H7 (cell line): Measurements from ENCODE around the gene ALK. TPM values are rescaled to one million over a fixed set of nuclear protein-coding genes. Genes with fewer than 3 reads are reported as not detected.

Experiments used
- DNase-seq: peaks from one replicate; pipeline ENCODE4 v3.0.0; 2012
- H3K27me3 ChIP-seq: 2 replicates; pipeline ENCODE4 v1.6.0; 2011; ENCODE audit warnings: mild to moderate bottlenecking, low read length; ENCODE audit not compliant: control insufficient read depth, insufficient read depth
- H3K36me3 ChIP-seq: replicated peaks from 2 replicates; pipeline ENCODE4 v1.5.1; 2011; ENCODE audit warnings: low read length; ENCODE audit not compliant: control insufficient read depth, insufficient read depth
- H3K4me3 ChIP-seq: 2 replicates; pipeline ENCODE4 v1.5.1; 2011; ENCODE audit warnings: low read depth, mild to moderate bottlenecking, control low read depth, low read length, moderate library complexity; ENCODE audit not compliant: insufficient read depth
- total RNA-seq: library from RNA; depleted of rRNA; stranded (reverse); fragments of >200 nt; shearing (Covaris generic); gene quantifications from 2 replicates; pipeline ENCODE4 v1.2.3, GENCODE V29; 2014

ALK gene
- total RNA-seq, 1 experiment from 2014 or later = 0.21 TPM

- DNase-seq = no peak
- Histone ChIP-seq H3K4me3 (no peak overlapping the region), H3K36me3 (no peaks in the 10 kb centered on the region), H3K27me3 (no peaks in the 10 kb centered on the region)
Observed at GRCh38 chr2:29881089-29881730, 40.2 kb downstream of the ALK start.

DNA sequence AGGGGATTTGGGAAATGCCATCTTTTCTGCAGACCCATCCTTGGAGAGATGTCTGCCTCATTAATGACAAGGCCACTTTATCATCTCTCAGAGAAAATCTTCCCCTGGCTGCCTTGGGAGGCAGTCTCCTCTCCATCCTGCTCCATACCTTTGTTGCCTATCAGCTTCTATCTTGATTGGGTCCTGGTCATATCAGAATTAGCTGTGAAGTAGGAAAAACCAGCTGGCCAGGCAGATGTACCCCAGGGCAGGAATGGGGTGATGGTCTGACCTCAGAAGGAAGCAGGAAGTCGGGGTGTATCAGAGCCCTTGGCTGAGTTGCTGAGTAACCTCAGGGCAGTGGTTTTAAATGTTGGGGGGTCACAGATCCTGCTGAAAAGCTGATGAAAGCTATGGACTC is 41.3 kb downstream of the ALK start:
- Histone ChIP-seq H3K36me3 (no peaks in the 10 kb centered on the region), H3K4me3 (no peak overlapping the region), H3K27me3 (no peaks in the 10 kb centered on the region)
- no peak for DNase-seq

GRCh38 chr2:29879456-29879855 is 41.9 kb downstream of the ALK start:
- no peaks in the 10 kb centered on the region for H3K36me3 ChIP-seq
- no peak for DNase-seq
- H3K4me3 ChIP-seq = no peak overlapping the region
- no peaks in the 10 kb centered on the region for H3K27me3 ChIP-seq

GRCh38 chr2:29878898-29879297 is 42.5 kb downstream of the ALK start:
- H3K4me3 ChIP-seq = no peak overlapping the region

GRCh38 chr2:29876374-29876773 is 45.0 kb downstream of the ALK start:
- Histone ChIP-seq H3K36me3 (no peaks in the 10 kb centered on the region), H3K27me3 (no peaks in the 10 kb centered on the region), H3K4me3 (no peak overlapping the region)
- no peak for DNase-seq

More at GRCh38 chr2:29878898-29879297, 42.5 kb downstream of the ALK start:
- Histone ChIP-seq H3K36me3 (no peaks in the 10 kb centered on the region), H3K27me3 (no peaks in the 10 kb centered on the region)
- no peak for DNase-seq

DNA sequence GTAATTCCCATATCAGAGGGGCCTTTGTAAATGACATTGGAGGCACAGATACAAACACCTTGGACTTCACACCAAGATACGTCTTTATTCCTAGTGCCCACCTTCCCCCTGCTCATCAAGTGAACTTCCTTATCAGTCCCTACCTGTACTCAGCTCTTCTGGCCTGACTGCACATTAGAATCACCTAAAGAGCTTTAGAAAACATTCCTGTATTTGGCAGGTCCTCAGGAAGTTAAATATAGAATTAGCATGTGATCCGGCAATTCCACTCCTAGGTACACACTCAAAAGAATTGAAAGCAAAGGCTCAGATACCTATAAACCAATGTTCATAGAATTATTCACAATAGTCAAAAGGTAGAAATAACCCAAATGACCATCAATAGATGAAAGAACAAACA is 46.6 kb downstream of the ALK start:
- no peak for DNase-seq
- H3K27me3 ChIP-seq = no peaks in the 10 kb centered on the region
- no peaks in the 10 kb centered on the region for H3K36me3 ChIP-seq
- H3K4me3 ChIP-seq = no peak overlapping the region

GRCh38 chr2:29872870-29873269 is 48.5 kb downstream of the ALK start:
- no peak for DNase-seq
- Histone ChIP-seq H3K36me3 (no peaks in the 10 kb centered on the region), H3K27me3 (no peaks in the 10 kb centered on the region), H3K4me3 (no peak overlapping the region)

- no peaks in the 10 kb centered on the region for H3K27me3 ChIP-seq
- DNase-seq = no peak
- no peaks in the 10 kb centered on the region for H3K36me3 ChIP-seq
- H3K4me3 ChIP-seq = no peak overlapping the region
Observed at GRCh38 chr2:29871541-29871940, 49.8 kb downstream of the ALK start.

DNA sequence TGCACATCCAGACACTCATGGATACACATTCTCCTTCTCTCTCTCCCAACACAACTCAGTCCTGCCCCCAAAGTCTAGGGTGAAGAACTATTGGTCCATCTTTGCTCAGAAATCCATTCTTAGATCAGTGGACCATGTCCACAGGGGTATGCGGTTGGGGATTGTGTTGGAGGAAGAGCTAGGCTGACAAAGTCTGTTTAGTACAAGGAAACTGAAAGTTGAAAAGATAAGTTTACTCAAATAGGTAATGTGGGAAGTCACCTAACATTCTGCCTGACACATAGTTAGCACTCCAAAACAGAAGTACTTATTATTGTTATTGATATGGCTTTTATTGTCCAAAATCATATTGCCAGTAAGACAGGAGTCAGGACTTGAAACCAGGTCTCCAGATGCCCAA is 55.9 kb downstream of the ALK start:
- no peaks in the 10 kb centered on the region for H3K36me3 ChIP-seq
- no peak for DNase-seq
- no peaks in the 10 kb centered on the region for H3K27me3 ChIP-seq
- no peak overlapping the region for H3K4me3 ChIP-seq

- Histone ChIP-seq H3K27me3 (no peaks in the 10 kb centered on the region), H3K36me3 (no peaks in the 10 kb centered on the region), H3K4me3 (no peak overlapping the region)
- no peak for DNase-seq
Observed at GRCh38 chr2:29864988-29865387, 56.4 kb downstream of the ALK start.

DNA sequence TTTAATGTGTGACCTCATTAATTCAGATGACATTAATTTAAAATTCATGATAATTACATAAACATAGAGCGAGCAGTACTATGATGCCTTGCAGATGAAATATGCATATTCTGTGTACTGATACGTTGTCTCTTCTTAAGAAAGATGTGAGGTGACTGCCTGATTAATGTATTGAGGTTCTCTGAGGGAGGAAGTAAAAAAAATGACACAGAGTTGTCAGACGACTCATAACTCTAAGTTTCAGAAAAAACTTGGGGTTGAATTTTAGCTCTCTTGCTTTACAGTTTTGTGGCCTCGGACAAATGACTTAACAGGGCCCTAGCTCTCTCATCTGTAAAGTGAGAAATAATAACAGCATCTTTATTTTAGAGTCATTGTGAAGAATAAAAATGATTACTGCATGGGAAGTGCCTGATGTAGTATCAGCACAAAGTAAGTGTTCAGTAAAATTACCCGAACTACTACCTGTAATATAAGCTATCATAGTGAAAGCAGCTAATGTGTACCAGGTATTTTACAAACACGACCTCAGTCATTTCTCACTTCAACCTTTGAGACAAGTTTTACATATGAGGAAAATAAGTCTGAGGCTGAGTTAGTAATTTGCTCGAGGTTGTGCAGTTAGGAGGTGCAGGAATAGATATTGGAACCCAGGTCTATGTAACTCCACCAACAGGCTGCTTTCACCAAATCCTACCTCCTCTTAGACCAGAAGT is 65.3 kb downstream of the ALK start:
- Histone ChIP-seq H3K36me3 (no peaks in the 10 kb centered on the region), H3K27me3 (no peaks in the 10 kb centered on the region), H3K4me3 (no peak overlapping the region)
- DNase-seq = no peak

DNA sequence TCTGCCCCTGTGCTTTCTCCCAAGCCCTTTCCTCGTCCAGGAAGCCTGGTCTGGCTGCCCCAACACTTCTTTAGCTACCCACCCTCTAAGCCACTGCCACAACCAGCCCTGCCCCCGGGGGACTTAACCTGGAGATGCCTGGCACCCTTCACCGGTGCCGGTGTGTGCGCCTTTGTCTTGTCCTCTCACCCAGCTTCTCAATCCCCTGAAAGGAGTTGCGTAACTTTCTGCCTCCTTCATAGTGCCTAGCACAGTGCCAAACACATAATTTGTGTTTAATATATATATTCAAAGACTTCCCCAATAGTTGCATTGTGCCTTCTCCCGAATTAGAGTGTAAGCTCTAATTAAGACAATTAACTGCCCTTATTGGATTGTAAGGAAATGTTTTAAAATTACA is 70.6 kb downstream of the ALK start:
- Histone ChIP-seq H3K4me3 (no peak overlapping the region), H3K36me3 (no peaks in the 10 kb centered on the region), H3K27me3 (no peaks in the 10 kb centered on the region)
- no peak for DNase-seq

GRCh38 chr2:29848566-29849310 is 72.6 kb downstream of the ALK start:
- no peak for DNase-seq

GRCh38 chr2:29847886-29848285 is 73.5 kb downstream of the ALK start:
- H3K4me3 ChIP-seq = no peak overlapping the region
- no peaks in the 10 kb centered on the region for H3K36me3 ChIP-seq
- no peak for DNase-seq
- no peaks in the 10 kb centered on the region for H3K27me3 ChIP-seq

More at GRCh38 chr2:29848566-29849310, 72.6 kb downstream of the ALK start:
- Histone ChIP-seq H3K27me3 (no peaks in the 10 kb centered on the region), H3K36me3 (no peaks in the 10 kb centered on the region), H3K4me3 (no peak overlapping the region)

DNA sequence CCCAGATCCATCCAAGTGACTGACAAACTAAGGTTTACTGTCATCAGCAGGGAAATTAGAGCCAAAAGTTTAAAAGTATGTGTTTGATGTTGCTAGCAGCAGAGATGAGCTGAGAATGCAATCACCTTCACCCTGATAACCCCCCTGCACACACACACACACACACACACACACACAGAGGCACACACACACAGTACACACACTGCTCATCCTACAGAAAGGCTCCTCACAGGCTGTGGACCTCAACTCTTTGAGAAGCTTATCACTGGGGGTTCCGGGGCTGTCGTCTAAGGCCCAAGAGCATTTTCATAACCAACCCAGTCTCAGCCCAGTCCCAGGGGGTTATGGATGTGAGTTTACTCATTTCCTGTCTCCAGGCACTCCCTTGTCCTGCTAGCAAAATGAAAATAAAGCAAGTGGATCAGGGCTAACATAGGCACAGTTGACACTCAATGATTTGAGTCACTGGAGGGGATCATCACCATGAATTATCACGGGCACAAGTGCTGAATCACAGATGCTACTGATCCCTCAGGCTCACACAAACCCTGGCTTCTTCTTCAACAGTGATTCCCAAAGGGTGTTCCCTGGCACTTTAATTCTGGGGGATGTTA is 76.6 kb downstream of the ALK start:
- no peaks in the 10 kb centered on the region for H3K27me3 ChIP-seq
- H3K36me3 ChIP-seq = no peaks in the 10 kb centered on the region
- H3K4me3 ChIP-seq = no peak overlapping the region
- no peak for DNase-seq
